GM12878 (cell line): ENCODE results near the gene DLG4.
A peak's percentile ranks its signal among the peaks of the same experiment; 100 is the strongest.

Experiments used
- RAD21 ChIP-seq: IDR thresholded peaks from 2 replicates; pipeline ENCODE4 v1.6.1; 2011; ENCODE audit warnings: mild to moderate bottlenecking, low read depth, low read length, moderate library complexity; ENCODE audit not compliant: insufficient read depth
- TF ChIP-seq, protein P1 (sequence below), 3 experiments: IDR thresholded peaks in 2 of 3; conservative IDR thresholded peaks in 1 of 3; 2 replicates each; pipeline ENCODE4 v1.5.1; 2011; ENCODE audit warnings: low read depth in 3 of 3, low read length in 3 of 3, mild to moderate bottlenecking in 3 of 3, control low read depth in 2 of 3, moderate library complexity in 2 of 3, inconsistent platforms in 1 of 3, mixed read lengths in 1 of 3; ENCODE audit not compliant: control insufficient read depth in 2 of 3, insufficient read depth in 1 of 3; ENCODE audit errors: extremely low read depth in 1 of 3
- TF ChIP-seq, protein P2 (sequence below): IDR thresholded peaks from 2 replicates; pipeline ENCODE4 v1.6.1; 2011; ENCODE audit warnings: borderline replicate concordance, low read depth, mild to moderate bottlenecking, moderate library complexity, mixed read lengths, low read length; ENCODE audit not compliant: insufficient read depth; ENCODE audit errors: extremely low read length

DNA sequence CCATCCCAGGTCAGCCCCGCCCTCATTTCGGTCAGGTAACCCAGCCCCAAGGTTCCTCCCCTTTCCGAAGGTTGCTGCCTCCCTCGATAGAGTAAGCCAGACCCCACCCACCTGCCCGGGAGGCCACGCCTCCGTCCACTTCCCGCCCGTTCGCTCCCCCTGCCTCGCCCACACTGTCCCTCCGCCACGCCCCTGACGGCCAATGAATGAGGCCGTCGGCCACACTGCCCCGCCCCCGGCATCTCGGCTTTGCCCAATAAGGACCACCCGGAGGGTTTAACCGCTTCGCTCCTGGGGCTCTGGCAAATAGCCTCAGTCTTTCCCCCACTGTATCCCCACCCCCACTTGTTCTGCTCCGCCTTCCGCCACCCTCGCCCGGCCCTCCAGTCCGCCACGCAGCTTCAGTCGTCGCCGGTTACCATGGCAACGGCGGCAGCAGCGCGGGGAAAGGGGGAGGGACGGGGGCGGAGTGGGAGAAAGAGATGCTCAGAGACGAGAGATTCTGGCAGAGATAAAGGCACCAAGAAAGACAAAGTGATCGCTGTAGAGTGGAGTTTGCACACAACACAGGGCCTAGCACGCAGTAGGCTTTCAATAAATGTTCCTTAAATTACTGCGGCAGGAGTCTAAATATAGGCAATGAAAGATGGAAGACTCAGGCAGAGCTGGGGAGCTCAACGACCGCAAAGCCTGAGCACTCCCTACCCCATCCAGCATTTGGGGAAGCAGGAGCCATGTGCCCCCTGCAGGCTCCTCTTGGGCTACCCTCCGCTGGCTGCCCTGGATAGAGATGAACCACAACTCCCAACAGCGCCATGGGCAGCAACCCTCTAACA, 5.1 kb downstream of the DLG4 start:
- no peak for TF ChIP-seq RAD21
- TF ChIP-seq, protein P1, sequence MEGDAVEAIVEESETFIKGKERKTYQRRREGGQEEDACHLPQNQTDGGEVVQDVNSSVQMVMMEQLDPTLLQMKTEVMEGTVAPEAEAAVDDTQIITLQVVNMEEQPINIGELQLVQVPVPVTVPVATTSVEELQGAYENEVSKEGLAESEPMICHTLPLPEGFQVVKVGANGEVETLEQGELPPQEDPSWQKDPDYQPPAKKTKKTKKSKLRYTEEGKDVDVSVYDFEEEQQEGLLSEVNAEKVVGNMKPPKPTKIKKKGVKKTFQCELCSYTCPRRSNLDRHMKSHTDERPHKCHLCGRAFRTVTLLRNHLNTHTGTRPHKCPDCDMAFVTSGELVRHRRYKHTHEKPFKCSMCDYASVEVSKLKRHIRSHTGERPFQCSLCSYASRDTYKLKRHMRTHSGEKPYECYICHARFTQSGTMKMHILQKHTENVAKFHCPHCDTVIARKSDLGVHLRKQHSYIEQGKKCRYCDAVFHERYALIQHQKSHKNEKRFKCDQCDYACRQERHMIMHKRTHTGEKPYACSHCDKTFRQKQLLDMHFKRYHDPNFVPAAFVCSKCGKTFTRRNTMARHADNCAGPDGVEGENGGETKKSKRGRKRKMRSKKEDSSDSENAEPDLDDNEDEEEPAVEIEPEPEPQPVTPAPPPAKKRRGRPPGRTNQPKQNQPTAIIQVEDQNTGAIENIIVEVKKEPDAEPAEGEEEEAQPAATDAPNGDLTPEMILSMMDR (IDR thresholded peaks at IDR 0.05 in 2 of 3, conservative IDR thresholded peaks at IDR 0.05 in 1 of 3; ENCODE audit: control insufficient read depth in 2 of 3, extremely low read depth in 1 of 3, insufficient read depth in 1 of 3, low read depth in 3 of 3, low read length in 3 of 3) = peak; percentile 56 to 59 (median 56); a peak in 5 of 6 replicates
- TF ChIP-seq, protein P2, sequence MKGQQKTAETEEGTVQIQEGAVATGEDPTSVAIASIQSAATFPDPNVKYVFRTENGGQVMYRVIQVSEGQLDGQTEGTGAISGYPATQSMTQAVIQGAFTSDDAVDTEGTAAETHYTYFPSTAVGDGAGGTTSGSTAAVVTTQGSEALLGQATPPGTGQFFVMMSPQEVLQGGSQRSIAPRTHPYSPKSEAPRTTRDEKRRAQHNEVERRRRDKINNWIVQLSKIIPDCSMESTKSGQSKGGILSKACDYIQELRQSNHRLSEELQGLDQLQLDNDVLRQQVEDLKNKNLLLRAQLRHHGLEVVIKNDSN = no peak
